Measurements from ENCODE around the gene MOGAT2. TPM values are rescaled to one million over a fixed set of nuclear protein-coding genes. Genes with fewer than 3 reads are reported as not detected.

MOGAT2 gene
- total RNA-seq, 1 experiment from 2014 or later: 0.12 TPM

DNA sequence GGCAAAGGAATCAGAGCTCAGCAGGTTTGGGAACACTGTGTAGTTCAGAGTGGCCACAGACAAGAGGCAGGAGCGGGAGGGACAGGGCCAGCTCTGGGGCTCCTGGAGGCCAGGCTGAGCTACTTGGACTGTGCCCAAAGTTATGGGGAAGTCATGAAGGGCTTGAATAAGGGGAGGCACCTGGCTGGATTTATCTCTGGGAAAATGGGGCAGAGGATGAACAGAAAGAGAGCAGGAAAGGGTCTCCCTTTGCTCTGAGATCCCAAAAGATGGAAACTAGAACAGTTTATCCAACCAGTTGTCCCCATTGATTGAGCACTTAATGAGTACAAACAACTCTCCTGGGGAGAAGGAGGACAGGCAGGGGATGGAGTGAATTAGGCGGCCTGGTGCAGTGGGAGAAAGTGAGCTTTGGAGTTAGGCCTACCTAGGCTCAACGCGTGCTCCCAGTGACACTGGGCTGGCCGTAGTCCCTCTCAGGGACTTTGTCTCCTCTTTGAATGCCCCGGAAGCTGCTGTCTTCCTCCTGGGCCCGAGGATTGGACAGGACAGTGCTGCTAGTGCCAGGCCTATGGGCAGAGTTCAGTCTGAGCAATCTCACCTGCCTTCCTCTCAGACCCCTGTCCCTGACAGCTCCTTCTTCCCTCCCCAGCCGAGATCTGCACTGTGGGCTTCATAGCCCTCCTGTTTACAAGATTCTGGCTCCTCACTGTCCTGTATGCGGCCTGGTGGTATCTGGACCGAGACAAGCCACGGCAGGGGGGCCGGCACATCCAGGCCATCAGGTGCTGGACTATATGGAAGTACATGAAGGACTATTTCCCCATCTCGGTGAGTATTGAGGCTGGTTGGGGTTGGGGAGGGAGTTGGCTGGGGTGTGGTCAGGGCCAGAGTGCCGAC is 2.0 kb downstream of the MOGAT2 start:
- Histone ChIP-seq H3K4me3 (replicated peaks in 1 of 2; ENCODE audit: low read depth in 1 of 2, low read length in 2 of 2) (no peak overlapping the region), H3K27ac (ENCODE audit: low read depth, low read length) (no peak overlapping the region), H3K4me1 (ENCODE audit: control insufficient read depth in 1 of 2, insufficient read depth in 2 of 2, low read length in 2 of 2) (peaks cover 0 to 4% of the 10 kb centered on the region in 2 experiments; a peak in 1 of 4 replicates), H3K36me3 (ENCODE audit: control insufficient read depth in 1 of 2, insufficient read depth in 2 of 2, low read length in 2 of 2) (no peaks in the 10 kb centered on the region), H2AFZ (ENCODE audit: low read depth, low read length, poor library complexity, severe bottlenecking) (no peak overlapping the region), H3K9me2 (ENCODE audit: insufficient read depth) (no peaks in the 10 kb centered on the region), H3K9me3 (ENCODE audit: control insufficient read depth in 1 of 2, insufficient read depth in 1 of 2, low read depth in 1 of 2, low read length in 2 of 2) (no peaks in the 10 kb centered on the region), H4K20me1 (ENCODE audit: insufficient read depth) (no peaks in the 10 kb centered on the region), H3K4me2 (ENCODE audit: low read length) (no peak overlapping the region), H3K79me2 (ENCODE audit: insufficient read depth, low read length) (no peaks in the 10 kb centered on the region), H3K27me3 (ENCODE audit: insufficient read depth, low read length) (no peaks in the 10 kb centered on the region), H3K9ac (ENCODE audit: low read length) (no peak overlapping the region)
- no TSS peak for BruUV-seq (replicated peaks)
- POLR2A ChIA-PET: no interaction called here
- ATAC-seq: no peak
- RAD21 ChIA-PET (ENCODE audit: low non-redundant PET in 1 of 2, low total read pairs in 2 of 2, uncharacterized antibody in 2 of 2, unreplicated experiment in 2 of 2): no interaction called here
- TF ChIP-seq CEBPB (IDR thresholded peaks at IDR 0.05; ENCODE audit: low read depth) (no peak), TCF7L2 (IDR thresholded peaks at IDR 0.05; ENCODE audit: borderline replicate concordance, extremely low read depth, insufficient read depth, insufficient read length) (no peak), SRF (IDR thresholded peaks at IDR 0.05; ENCODE audit: low read depth) (no peak), POLR2AphosphoS5 (IDR thresholded peaks at IDR 0.05; ENCODE audit: low read depth, low read length) (no peak), JUND (IDR thresholded peaks at IDR 0.05) (no peak), EGR1 (IDR thresholded peaks at IDR 0.05; ENCODE audit: low read depth) (no peak), YY1 (IDR thresholded peaks at IDR 0.05; ENCODE audit: extremely low read depth, insufficient replicate concordance, low read depth, low read length) (no peak), ZFX (IDR thresholded peaks at IDR 0.05) (no peak), POLR2A (IDR thresholded peaks at IDR 0.05; ENCODE audit: borderline replicate concordance, extremely low read depth, insufficient read depth, insufficient read length) (no peak), RAD21 (IDR thresholded peaks at IDR 0.05; ENCODE audit: low read depth) (no peak), ELF1 (IDR thresholded peaks at IDR 0.05; ENCODE audit: borderline replicate concordance, low read depth) (no peak), EZH2phosphoT487 (IDR thresholded peaks at IDR 0.05; ENCODE audit: borderline replicate concordance) (no peak), FOSL1 (IDR thresholded peaks at IDR 0.05; ENCODE audit: low read depth) (no peak), EZH2 (IDR thresholded peaks at IDR 0.05) (no peak), SP1 (IDR thresholded peaks at IDR 0.05; ENCODE audit: low read depth) (no peak)
- TF ChIP-seq, protein P1, sequence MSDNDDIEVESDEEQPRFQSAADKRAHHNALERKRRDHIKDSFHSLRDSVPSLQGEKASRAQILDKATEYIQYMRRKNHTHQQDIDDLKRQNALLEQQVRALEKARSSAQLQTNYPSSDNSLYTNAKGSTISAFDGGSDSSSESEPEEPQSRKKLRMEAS (IDR thresholded peaks at IDR 0.05): no peak
- TF ChIP-seq, protein P2, sequence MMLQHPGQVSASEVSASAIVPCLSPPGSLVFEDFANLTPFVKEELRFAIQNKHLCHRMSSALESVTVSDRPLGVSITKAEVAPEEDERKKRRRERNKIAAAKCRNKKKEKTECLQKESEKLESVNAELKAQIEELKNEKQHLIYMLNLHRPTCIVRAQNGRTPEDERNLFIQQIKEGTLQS (IDR thresholded peaks at IDR 0.05): no peak
- TF ChIP-seq, protein P3, sequence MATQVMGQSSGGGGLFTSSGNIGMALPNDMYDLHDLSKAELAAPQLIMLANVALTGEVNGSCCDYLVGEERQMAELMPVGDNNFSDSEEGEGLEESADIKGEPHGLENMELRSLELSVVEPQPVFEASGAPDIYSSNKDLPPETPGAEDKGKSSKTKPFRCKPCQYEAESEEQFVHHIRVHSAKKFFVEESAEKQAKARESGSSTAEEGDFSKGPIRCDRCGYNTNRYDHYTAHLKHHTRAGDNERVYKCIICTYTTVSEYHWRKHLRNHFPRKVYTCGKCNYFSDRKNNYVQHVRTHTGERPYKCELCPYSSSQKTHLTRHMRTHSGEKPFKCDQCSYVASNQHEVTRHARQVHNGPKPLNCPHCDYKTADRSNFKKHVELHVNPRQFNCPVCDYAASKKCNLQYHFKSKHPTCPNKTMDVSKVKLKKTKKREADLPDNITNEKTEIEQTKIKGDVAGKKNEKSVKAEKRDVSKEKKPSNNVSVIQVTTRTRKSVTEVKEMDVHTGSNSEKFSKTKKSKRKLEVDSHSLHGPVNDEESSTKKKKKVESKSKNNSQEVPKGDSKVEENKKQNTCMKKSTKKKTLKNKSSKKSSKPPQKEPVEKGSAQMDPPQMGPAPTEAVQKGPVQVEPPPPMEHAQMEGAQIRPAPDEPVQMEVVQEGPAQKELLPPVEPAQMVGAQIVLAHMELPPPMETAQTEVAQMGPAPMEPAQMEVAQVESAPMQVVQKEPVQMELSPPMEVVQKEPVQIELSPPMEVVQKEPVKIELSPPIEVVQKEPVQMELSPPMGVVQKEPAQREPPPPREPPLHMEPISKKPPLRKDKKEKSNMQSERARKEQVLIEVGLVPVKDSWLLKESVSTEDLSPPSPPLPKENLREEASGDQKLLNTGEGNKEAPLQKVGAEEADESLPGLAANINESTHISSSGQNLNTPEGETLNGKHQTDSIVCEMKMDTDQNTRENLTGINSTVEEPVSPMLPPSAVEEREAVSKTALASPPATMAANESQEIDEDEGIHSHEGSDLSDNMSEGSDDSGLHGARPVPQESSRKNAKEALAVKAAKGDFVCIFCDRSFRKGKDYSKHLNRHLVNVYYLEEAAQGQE (IDR thresholded peaks at IDR 0.05; ENCODE audit: low read depth): no peak
- TF ChIP-seq, protein P4, sequence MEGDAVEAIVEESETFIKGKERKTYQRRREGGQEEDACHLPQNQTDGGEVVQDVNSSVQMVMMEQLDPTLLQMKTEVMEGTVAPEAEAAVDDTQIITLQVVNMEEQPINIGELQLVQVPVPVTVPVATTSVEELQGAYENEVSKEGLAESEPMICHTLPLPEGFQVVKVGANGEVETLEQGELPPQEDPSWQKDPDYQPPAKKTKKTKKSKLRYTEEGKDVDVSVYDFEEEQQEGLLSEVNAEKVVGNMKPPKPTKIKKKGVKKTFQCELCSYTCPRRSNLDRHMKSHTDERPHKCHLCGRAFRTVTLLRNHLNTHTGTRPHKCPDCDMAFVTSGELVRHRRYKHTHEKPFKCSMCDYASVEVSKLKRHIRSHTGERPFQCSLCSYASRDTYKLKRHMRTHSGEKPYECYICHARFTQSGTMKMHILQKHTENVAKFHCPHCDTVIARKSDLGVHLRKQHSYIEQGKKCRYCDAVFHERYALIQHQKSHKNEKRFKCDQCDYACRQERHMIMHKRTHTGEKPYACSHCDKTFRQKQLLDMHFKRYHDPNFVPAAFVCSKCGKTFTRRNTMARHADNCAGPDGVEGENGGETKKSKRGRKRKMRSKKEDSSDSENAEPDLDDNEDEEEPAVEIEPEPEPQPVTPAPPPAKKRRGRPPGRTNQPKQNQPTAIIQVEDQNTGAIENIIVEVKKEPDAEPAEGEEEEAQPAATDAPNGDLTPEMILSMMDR (IDR thresholded peaks at IDR 0.05 in 2 of 3, conservative IDR thresholded peaks at IDR 0.05 in 1 of 3; ENCODE audit: borderline replicate concordance in 1 of 3, insufficient read depth in 1 of 3, low read depth in 2 of 3, low read length in 2 of 3): no peak
- DNase-seq (ENCODE audit: low read depth, low spot score): no peak
- intact Hi-C loops (cut with micrococcal nuclease): no loop called here
- CTCF ChIA-PET: interaction anchor here (0.8 to 1.3 kb wide), 2 partner anchors 13 to 14 kb away, joined by 3 to 5 read pairs; no protein-coding TSS in a partner anchor
